Thyroid gland (tissue), 4 donors: ENCODE measurements around the gene LRRC34. TPM values are rescaled to one million over a fixed set of nuclear protein-coding genes. Genes with fewer than 3 reads are reported as not detected.
A peak's percentile ranks its signal among the peaks of the same experiment; 100 is the strongest.

Experiments
- DNase-seq, 2 donors: peaks; one replicate each; pipeline ENCODE4 v3.0.0-alpha.2; 2019
- H3K27ac ChIP-seq, 3 donors: fragments of 200-600 bp; sonication (generic); 1 replicate in 2 of 3; 2 replicates in 1 of 3; pipeline ENCODE4 v1.5.1; 2016 to 2019; ENCODE audit warnings: mild to moderate bottlenecking in 1 of 3, moderate library complexity in 1 of 3
- H3K27me3 ChIP-seq: fragments of 200-600 bp; sonication (generic); one replicate; pipeline ENCODE4 v1.5.1; 2019
- H3K36me3 ChIP-seq, 2 donors: fragments of 200-600 bp; sonication (generic); one replicate each; pipeline ENCODE4 v1.5.1; 2016 to 2019
- H3K4me1 ChIP-seq, 2 donors: fragments of 200-600 bp; sonication (generic); one replicate each; pipeline ENCODE4 v1.5.1; 2017 to 2019
- H3K4me3 ChIP-seq, 3 donors: fragments of 200-600 bp; sonication (generic); replicated peaks in 1 of 3; 1 replicate in 2 of 3; 2 replicates in 1 of 3; pipeline ENCODE4 v1.5.1; 2016; ENCODE audit warnings: mild to moderate bottlenecking in 1 of 3
- H3K9me3 ChIP-seq: fragments of 200-600 bp; sonication (generic); one replicate; pipeline ENCODE4 v1.5.1; 2017
- POLR2A ChIP-seq, 2 donors: fragments of 450-650 bp; IDR thresholded peaks; one replicate each; pipeline ENCODE4 v1.6.1; 2017; ENCODE audit warnings: antibody characterized with exemption in 2 of 2, mild to moderate bottlenecking in 2 of 2, moderate library complexity in 1 of 2
- WGBS, 2 donors: methylation state at CpG; one replicate each; pipeline ENCODE4 v1.1.5; 2017; 5-methylcytosine and 5-hydroxymethylcytosine counted together
- intact Hi-C: fragments of 100-400 bp; cut with DNase I; formaldehyde crosslinking; loops from one replicate; pipeline ENCODE4 v1.15.1; 2023
- total RNA-seq, 4 donors: library from RNA; depleted of rRNA; stranded (reverse); fragments of >200 nt; gene quantifications; one replicate each; pipeline ENCODE4 v1.2.3, GENCODE V29; 2016
- TF ChIP-seq, protein P1 (sequence below), 6 experiments: fragments of 200-600 bp in 3 of 6; fragments of 450-650 bp in 3 of 6; sonication (generic) in 3 of 6; IDR thresholded peaks; one replicate each; pipeline ENCODE4 v1.5.1; 2016 to 2019; ENCODE audit warnings: antibody characterized with exemption in 6 of 6, mild to moderate bottlenecking in 2 of 6, inconsistent platforms in 1 of 6, moderate library complexity in 1 of 6

The LRRC34 gene
- total RNA-seq, 4 donors from 2014 or later, result 2.9 to 6.6 (median 5.1) TPM

DNA sequence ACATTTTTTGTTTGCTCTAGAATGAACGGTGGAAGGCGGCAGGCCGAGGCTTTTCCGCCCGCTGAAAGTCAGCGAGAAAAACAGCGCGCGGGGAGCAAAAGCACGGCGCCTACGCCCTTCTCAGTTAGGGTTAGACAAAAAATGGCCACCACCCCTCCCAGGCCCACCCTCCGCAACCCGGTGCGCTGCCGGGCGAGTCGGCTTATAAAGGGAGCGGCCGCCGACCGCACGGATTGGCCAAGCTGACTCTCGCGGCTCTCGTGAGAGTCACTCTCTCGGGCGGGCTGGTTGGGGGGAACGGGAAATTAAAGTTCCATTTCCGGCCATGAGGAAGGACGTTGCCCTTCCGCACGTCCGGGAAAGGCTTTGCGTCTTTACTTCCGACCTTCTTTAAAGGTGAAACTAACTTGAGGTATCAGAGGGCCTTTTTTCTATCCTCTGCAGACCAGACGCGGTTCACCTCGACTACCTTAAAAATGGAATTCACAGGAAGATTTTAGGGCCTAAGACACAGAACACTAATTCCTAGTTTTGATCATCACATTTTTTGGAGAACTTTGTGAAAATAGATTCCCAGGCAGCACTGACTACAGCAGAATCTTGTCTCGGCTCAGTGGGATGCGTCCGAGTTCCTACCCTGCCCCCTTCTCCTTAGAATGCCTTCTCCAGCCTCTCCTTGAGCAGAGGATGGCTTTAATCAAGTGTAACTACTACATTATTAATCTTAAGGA, 47.7 kb downstream of the LRRC34 start, which contains the start of gene TERC:
TERC (minus strand) TSS at position 179 of the 731 bp plus-strand sequence.
- Histone ChIP-seq H3K27me3 (no peaks in the 10 kb centered on the region), H3K4me1 (peaks cover 6 to 11% of the 10 kb centered on the region in 2 donors), H3K4me3 (peak within 1 kb of the TSS; percentile 30 to 96 (median 75)), H3K27ac (peak within 1 kb of the TSS; percentile 96 to 99 (median 98)), H3K36me3 (no peaks in the 10 kb centered on the region), H3K9me3 (no peaks in the 10 kb centered on the region)
- TF ChIP-seq POLR2A (IDR thresholded peaks at IDR 0.05), result peak; percentile 73 to 95
- TF ChIP-seq, protein P1, sequence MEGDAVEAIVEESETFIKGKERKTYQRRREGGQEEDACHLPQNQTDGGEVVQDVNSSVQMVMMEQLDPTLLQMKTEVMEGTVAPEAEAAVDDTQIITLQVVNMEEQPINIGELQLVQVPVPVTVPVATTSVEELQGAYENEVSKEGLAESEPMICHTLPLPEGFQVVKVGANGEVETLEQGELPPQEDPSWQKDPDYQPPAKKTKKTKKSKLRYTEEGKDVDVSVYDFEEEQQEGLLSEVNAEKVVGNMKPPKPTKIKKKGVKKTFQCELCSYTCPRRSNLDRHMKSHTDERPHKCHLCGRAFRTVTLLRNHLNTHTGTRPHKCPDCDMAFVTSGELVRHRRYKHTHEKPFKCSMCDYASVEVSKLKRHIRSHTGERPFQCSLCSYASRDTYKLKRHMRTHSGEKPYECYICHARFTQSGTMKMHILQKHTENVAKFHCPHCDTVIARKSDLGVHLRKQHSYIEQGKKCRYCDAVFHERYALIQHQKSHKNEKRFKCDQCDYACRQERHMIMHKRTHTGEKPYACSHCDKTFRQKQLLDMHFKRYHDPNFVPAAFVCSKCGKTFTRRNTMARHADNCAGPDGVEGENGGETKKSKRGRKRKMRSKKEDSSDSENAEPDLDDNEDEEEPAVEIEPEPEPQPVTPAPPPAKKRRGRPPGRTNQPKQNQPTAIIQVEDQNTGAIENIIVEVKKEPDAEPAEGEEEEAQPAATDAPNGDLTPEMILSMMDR (IDR thresholded peaks at IDR 0.05), result no peak
- 5% methylated on average over 41 to 42 of the region's 42 CpGs for WGBS, 2 donors
- DNase-seq, result peak; percentile 94 to 96
- intact Hi-C loops, result no loop called here

DNA sequence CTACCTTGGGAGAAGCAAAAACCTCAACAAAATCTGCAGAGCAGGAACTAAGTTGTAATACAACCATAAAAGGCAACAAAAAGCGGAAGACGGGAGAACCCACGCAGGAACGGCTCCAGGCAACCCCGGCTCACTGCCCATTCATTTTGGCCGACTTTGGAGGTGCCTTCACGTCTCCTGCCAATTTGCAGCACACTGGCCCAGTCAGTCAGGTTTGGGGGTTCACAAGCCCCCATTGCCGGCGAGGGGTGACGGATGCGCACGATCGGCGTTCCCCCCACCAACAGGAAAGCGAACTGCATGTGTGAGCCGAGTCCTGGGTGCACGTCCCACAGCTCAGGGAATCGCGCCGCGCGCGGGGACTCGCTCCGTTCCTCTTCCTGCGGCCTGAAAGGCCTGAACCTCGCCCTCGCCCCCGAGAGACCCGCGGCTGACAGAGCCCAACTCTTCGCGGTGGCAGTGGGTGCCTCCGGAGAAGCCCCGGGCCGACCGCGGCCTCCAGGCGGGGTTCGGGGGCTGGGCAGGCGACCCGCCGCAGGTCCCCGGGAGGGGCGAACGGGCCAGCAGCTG, 48.3 kb downstream of the LRRC34 start:
- intact Hi-C loops, result no loop called here
- Histone ChIP-seq H3K36me3 (no peaks in the 10 kb centered on the region), H3K4me3 (peak overlapping the region; percentile 30 to 96 (median 75)), H3K4me1 (peaks cover 6 to 11% of the 10 kb centered on the region in 2 donors), H3K27me3 (no peaks in the 10 kb centered on the region), H3K27ac (peak overlapping the region; percentile 96 to 99 (median 98)), H3K9me3 (no peaks in the 10 kb centered on the region)
- 0 to 2% methylated on average over 26 to 28 of the region's 46 CpGs for WGBS, 2 donors
- DNase-seq, result peak; percentile 49 to 54
- TF ChIP-seq, protein P1 (IDR thresholded peaks at IDR 0.05), result peak in 1 of 6 experiments; percentile 3
- no peak for TF ChIP-seq POLR2A (IDR thresholded peaks at IDR 0.05)

DNA sequence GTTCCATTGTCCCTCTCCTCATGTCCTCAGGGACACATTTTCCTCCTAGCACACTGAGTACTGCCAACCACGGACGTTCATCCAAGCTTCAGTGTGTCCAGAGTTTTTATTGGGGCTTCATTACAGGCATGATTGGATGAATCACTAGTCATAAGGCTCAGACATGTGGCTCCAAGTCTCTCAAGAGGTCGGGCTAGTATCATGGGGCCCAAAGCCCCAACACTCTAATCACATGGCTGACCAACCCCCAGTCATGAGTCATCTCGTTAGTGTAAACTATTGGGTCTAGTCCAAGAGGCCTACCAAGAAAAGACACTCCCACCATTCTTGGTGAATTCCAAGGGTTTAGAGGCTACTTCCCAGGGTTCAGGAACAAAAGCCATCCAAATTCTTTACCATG, 52.2 kb downstream of the LRRC34 start:
- no peak for TF ChIP-seq POLR2A (IDR thresholded peaks at IDR 0.05)
- TF ChIP-seq, protein P1 (IDR thresholded peaks at IDR 0.05), result no peak
- intact Hi-C loops, result no loop called here
- WGBS, 2 donors, result 54 to 81% methylated on average over 4 of the region's 4 CpGs
- H3K27ac ChIP-seq, result no peak overlapping the region
- no peaks in the 10 kb centered on the region for H3K27me3 ChIP-seq
- H3K36me3 ChIP-seq, result no peaks in the 10 kb centered on the region
- H3K4me3 ChIP-seq, result no peak overlapping the region
- peaks cover 6 to 11% of the 10 kb centered on the region in 2 donors for H3K4me1 ChIP-seq
- no peak for DNase-seq
- H3K9me3 ChIP-seq, result no peaks in the 10 kb centered on the region

DNA sequence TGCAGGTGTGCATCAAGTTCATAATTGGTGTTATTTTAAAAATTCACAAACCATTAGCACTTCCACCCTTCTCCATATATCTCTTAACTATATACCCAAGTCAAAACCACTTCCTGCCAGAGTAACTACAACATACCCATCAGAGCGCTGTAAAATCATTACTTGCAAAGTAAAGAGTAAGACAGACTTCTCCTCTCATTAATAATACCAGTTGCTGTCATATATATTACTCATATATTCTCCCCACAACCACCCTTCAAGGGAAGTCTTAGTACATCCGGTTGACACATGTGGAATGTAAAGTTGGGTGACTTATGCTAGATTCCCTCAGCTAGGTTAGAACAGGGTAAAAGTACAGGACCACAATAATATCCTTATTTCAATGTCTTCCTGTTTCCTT, 53.4 kb downstream of the LRRC34 start:
- Histone ChIP-seq H3K4me3 (no peak overlapping the region), H3K36me3 (no peaks in the 10 kb centered on the region), H3K9me3 (no peaks in the 10 kb centered on the region), H3K27me3 (no peaks in the 10 kb centered on the region), H3K4me1 (peaks cover 6% of the 10 kb centered on the region in 2 donors), H3K27ac (no peak overlapping the region)
- intact Hi-C loops, result no loop called here
- no peak for TF ChIP-seq POLR2A (IDR thresholded peaks at IDR 0.05)
- TF ChIP-seq, protein P1 (IDR thresholded peaks at IDR 0.05), result no peak
- DNase-seq, result no peak
- WGBS, 2 donors, result 87 to 89% methylated on average over 2 of the region's 2 CpGs
